Measurements from ENCODE around the gene DNAH7.

DNAH7 gene

DNA sequence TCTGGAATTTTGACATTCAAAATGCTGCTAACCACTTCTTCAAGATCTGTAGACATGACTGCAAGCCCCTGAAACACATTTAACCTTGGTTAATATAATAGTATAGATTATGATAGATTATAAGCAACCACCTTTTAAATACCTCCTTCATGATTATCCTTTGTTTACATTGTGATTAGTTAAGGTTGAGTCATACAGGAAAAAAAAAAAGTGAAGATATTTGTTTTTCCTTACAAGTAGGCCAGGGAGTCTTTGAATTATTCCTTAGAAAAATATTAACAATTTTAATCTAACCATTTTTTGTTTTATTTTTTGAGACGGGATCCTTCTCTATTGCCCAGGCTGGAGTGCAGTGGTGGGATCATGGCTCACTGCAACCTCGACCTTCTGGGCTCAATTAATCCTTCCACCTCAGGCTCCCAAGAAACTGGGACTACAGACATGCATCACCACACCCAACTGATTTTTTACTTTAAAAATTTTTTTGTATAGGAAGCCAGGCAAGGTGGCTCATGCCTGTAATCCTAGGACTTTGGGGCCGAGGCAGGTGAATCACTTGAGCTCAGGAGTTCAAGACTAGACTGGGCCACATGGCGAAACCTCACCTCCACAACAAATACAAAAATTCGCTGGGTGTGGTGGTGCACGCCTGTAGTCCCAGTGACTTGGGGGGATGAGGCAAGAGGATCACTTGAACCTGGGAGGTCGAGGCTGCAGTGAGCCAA is 312.3 kb downstream of the DNAH7 start:
- peaks cover 0 to 9% (median 5%) of the 10 kb centered on the region in 5 donors for H3K9me3 ChIP-seq (ENCODE audit: control insufficient read depth in 5 of 5, low read length in 5 of 5)
- H3K36me3 ChIP-seq (ENCODE audit: control insufficient read depth in 5 of 5, insufficient read depth in 5 of 5, low read length in 5 of 5), result no peaks in the 10 kb centered on the region
- no peak overlapping the region for H3K4me3 ChIP-seq (ENCODE audit: low read depth in 1 of 5, low read length in 5 of 5)
- no peaks in the 10 kb centered on the region for H3K4me1 ChIP-seq (ENCODE audit: control insufficient read depth in 5 of 5, insufficient read depth in 5 of 5, low read length in 5 of 5)
- no peak overlapping the region for H3K27ac ChIP-seq (ENCODE audit: low read depth, low read length)
- no peaks in the 10 kb centered on the region for H3K27me3 ChIP-seq (ENCODE audit: control insufficient read depth in 5 of 5, insufficient read depth in 4 of 5, low read length in 5 of 5)
- H3K9ac ChIP-seq (ENCODE audit: low read length in 5 of 5), result no peak overlapping the region

DNA sequence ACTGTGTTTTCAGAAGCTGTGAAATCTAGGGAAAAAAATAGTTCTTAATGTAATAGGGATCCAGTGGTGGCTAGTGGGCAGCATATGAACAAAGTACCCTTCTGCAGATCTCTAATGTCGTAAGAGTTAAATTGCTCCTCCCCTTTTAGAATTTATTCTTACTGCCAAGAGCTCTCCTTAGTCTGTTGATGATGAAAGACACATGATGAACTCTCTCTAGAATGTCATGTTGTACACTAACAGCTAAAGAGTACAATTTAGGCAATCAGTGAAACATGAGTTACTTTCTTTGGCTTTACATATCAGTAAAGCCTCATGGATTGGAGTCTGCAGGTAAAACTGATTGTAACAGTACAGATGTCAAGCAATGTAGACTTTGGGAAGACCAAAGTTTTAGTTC is 327.4 kb downstream of the DNAH7 start:
- peaks cover 0 to 10% (median under 1%) of the 10 kb centered on the region in 5 donors for H3K36me3 ChIP-seq (ENCODE audit: control insufficient read depth in 5 of 5, insufficient read depth in 5 of 5, low read length in 5 of 5)
- no peak overlapping the region for H3K27ac ChIP-seq (ENCODE audit: low read depth, low read length)
- no peaks in the 10 kb centered on the region for H3K27me3 ChIP-seq (ENCODE audit: control insufficient read depth in 5 of 5, insufficient read depth in 4 of 5, low read length in 5 of 5)
- H3K4me3 ChIP-seq (ENCODE audit: low read depth in 1 of 5, low read length in 5 of 5), result no peak overlapping the region
- no peaks in the 10 kb centered on the region for H3K9me3 ChIP-seq (ENCODE audit: control insufficient read depth in 5 of 5, low read length in 5 of 5)
- H3K9ac ChIP-seq (ENCODE audit: low read length in 5 of 5), result no peak overlapping the region
- H3K4me1 ChIP-seq (ENCODE audit: control insufficient read depth in 5 of 5, insufficient read depth in 5 of 5, low read length in 5 of 5), result no peaks in the 10 kb centered on the region

GRCh38 chr2:195737511-195738325 is 330.9 kb downstream of the DNAH7 start:
- Histone ChIP-seq H3K36me3 (ENCODE audit: control insufficient read depth in 5 of 5, insufficient read depth in 5 of 5, low read length in 5 of 5) (peaks cover 2 to 19% (median 10%) of the 10 kb centered on the region in 5 donors), H3K27ac (ENCODE audit: low read depth, low read length) (no peak overlapping the region), H3K27me3 (ENCODE audit: control insufficient read depth in 5 of 5, insufficient read depth in 4 of 5, low read length in 5 of 5) (no peaks in the 10 kb centered on the region), H3K4me3 (ENCODE audit: low read depth in 1 of 5, low read length in 5 of 5) (no peak overlapping the region), H3K4me1 (ENCODE audit: control insufficient read depth in 5 of 5, insufficient read depth in 5 of 5, low read length in 5 of 5) (no peaks in the 10 kb centered on the region), H3K9me3 (ENCODE audit: control insufficient read depth in 5 of 5, low read length in 5 of 5) (no peaks in the 10 kb centered on the region), H3K9ac (ENCODE audit: low read length in 5 of 5) (no peak overlapping the region)

DNA sequence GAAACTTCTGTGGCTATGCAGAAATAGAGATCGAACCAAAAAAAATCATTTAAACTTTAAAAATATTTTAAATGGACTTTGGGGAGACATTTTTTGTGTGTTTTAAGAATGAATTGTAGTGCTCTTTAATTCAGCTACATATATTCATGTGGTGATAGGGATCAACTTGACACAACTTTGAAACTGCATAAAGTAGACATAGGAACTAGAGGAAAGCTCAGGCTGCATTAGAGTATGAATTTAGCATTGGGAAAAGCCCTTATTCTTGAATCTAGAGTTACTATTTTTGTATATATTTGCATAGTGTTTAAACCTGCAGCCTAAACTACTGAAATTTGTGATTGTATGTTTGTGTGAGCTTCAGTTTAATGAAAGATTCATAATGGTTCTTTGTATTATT is 333.3 kb downstream of the DNAH7 start:
- Histone ChIP-seq H3K4me3 (ENCODE audit: low read depth in 1 of 5, low read length in 5 of 5) (no peak overlapping the region), H3K36me3 (ENCODE audit: control insufficient read depth in 5 of 5, insufficient read depth in 5 of 5, low read length in 5 of 5) (peaks cover 11 to 32% (median 19%) of the 10 kb centered on the region in 5 donors), H3K27me3 (ENCODE audit: control insufficient read depth in 5 of 5, insufficient read depth in 4 of 5, low read length in 5 of 5) (no peaks in the 10 kb centered on the region), H3K27ac (ENCODE audit: low read depth, low read length) (no peak overlapping the region), H3K9ac (ENCODE audit: low read length in 5 of 5) (no peak overlapping the region), H3K9me3 (ENCODE audit: control insufficient read depth in 5 of 5, low read length in 5 of 5) (no peaks in the 10 kb centered on the region), H3K4me1 (ENCODE audit: control insufficient read depth in 5 of 5, insufficient read depth in 5 of 5, low read length in 5 of 5) (no peaks in the 10 kb centered on the region)

- H3K27me3 ChIP-seq (ENCODE audit: control insufficient read depth in 5 of 5, insufficient read depth in 4 of 5, low read length in 5 of 5), result no peaks in the 10 kb centered on the region
- H3K4me3 ChIP-seq (ENCODE audit: low read depth in 1 of 5, low read length in 5 of 5), result no peak overlapping the region
- no peaks in the 10 kb centered on the region for H3K9me3 ChIP-seq (ENCODE audit: control insufficient read depth in 5 of 5, low read length in 5 of 5)
- no peak overlapping the region for H3K9ac ChIP-seq (ENCODE audit: low read length in 5 of 5)
- no peak overlapping the region for H3K27ac ChIP-seq (ENCODE audit: low read depth, low read length)
- peaks cover 14 to 32% (median 22%) of the 10 kb centered on the region in 5 donors for H3K36me3 ChIP-seq (ENCODE audit: control insufficient read depth in 5 of 5, insufficient read depth in 5 of 5, low read length in 5 of 5)
- H3K4me1 ChIP-seq (ENCODE audit: control insufficient read depth in 5 of 5, insufficient read depth in 5 of 5, low read length in 5 of 5), result no peaks in the 10 kb centered on the region
These were observed 333.7 kb downstream of the DNAH7 start for GRCh38 chr2:195734931-195735330.

GRCh38 chr2:195734395-195734794 is 334.2 kb downstream of the DNAH7 start:
- Histone ChIP-seq H3K4me3 (ENCODE audit: low read depth in 1 of 5, low read length in 5 of 5) (no peak overlapping the region), H3K27me3 (ENCODE audit: control insufficient read depth in 5 of 5, insufficient read depth in 4 of 5, low read length in 5 of 5) (no peaks in the 10 kb centered on the region), H3K9ac (ENCODE audit: low read length in 5 of 5) (no peak overlapping the region), H3K9me3 (ENCODE audit: control insufficient read depth in 5 of 5, low read length in 5 of 5) (no peaks in the 10 kb centered on the region), H3K27ac (ENCODE audit: low read depth, low read length) (no peak overlapping the region), H3K36me3 (ENCODE audit: control insufficient read depth in 5 of 5, insufficient read depth in 5 of 5, low read length in 5 of 5) (peaks cover 17 to 34% (median 24%) of the 10 kb centered on the region in 5 donors), H3K4me1 (ENCODE audit: control insufficient read depth in 5 of 5, insufficient read depth in 5 of 5, low read length in 5 of 5) (no peaks in the 10 kb centered on the region)

- Histone ChIP-seq H3K27me3 (ENCODE audit: control insufficient read depth in 5 of 5, insufficient read depth in 4 of 5, low read length in 5 of 5) (no peaks in the 10 kb centered on the region), H3K36me3 (ENCODE audit: control insufficient read depth in 5 of 5, insufficient read depth in 5 of 5, low read length in 5 of 5) (peaks cover 19 to 35% (median 27%) of the 10 kb centered on the region in 5 donors), H3K4me1 (ENCODE audit: control insufficient read depth in 5 of 5, insufficient read depth in 5 of 5, low read length in 5 of 5) (no peaks in the 10 kb centered on the region), H3K27ac (ENCODE audit: low read depth, low read length) (no peak overlapping the region), H3K9me3 (ENCODE audit: control insufficient read depth in 5 of 5, low read length in 5 of 5) (no peaks in the 10 kb centered on the region), H3K9ac (ENCODE audit: low read length in 5 of 5) (no peak overlapping the region), H3K4me3 (ENCODE audit: low read depth in 1 of 5, low read length in 5 of 5) (no peak overlapping the region)
These were observed 334.8 kb downstream of the DNAH7 start for GRCh38 chr2:195733831-195734230.

- Histone ChIP-seq H3K27me3 (ENCODE audit: control insufficient read depth in 5 of 5, insufficient read depth in 4 of 5, low read length in 5 of 5) (no peaks in the 10 kb centered on the region), H3K27ac (ENCODE audit: low read depth, low read length) (no peak overlapping the region), H3K4me3 (ENCODE audit: low read depth in 1 of 5, low read length in 5 of 5) (no peak overlapping the region), H3K9ac (ENCODE audit: low read length in 5 of 5) (no peak overlapping the region), H3K4me1 (ENCODE audit: control insufficient read depth in 5 of 5, insufficient read depth in 5 of 5, low read length in 5 of 5) (no peaks in the 10 kb centered on the region), H3K9me3 (ENCODE audit: control insufficient read depth in 5 of 5, low read length in 5 of 5) (no peaks in the 10 kb centered on the region), H3K36me3 (ENCODE audit: control insufficient read depth in 5 of 5, insufficient read depth in 5 of 5, low read length in 5 of 5) (peaks cover 21 to 40% (median 30%) of the 10 kb centered on the region in 5 donors)
These were observed 336.1 kb downstream of the DNAH7 start for GRCh38 chr2:195732574-195732973.

- no peak overlapping the region for H3K9ac ChIP-seq (ENCODE audit: low read length in 5 of 5)
- H3K27ac ChIP-seq (ENCODE audit: low read depth, low read length), result no peak overlapping the region
- no peak overlapping the region for H3K4me3 ChIP-seq (ENCODE audit: low read depth in 1 of 5, low read length in 5 of 5)
- H3K27me3 ChIP-seq (ENCODE audit: control insufficient read depth in 5 of 5, insufficient read depth in 4 of 5, low read length in 5 of 5), result no peaks in the 10 kb centered on the region
- H3K9me3 ChIP-seq (ENCODE audit: control insufficient read depth in 5 of 5, low read length in 5 of 5), result no peaks in the 10 kb centered on the region
- no peaks in the 10 kb centered on the region for H3K4me1 ChIP-seq (ENCODE audit: control insufficient read depth in 5 of 5, insufficient read depth in 5 of 5, low read length in 5 of 5)
- peaks cover 21 to 35% (median 26%) of the 10 kb centered on the region in 5 donors for H3K36me3 ChIP-seq (ENCODE audit: control insufficient read depth in 5 of 5, insufficient read depth in 5 of 5, low read length in 5 of 5)
These were observed 337.7 kb downstream of the DNAH7 start for GRCh38 chr2:195730912-195731311.

GRCh38 chr2:195727106-195727505 is 341.5 kb downstream of the DNAH7 start:
- no peak overlapping the region for H3K4me3 ChIP-seq (ENCODE audit: low read depth in 1 of 5, low read length in 5 of 5)
- peaks cover 23 to 35% (median 29%) of the 10 kb centered on the region in 5 donors for H3K36me3 ChIP-seq (ENCODE audit: control insufficient read depth in 5 of 5, insufficient read depth in 5 of 5, low read length in 5 of 5)
- H3K27ac ChIP-seq (ENCODE audit: low read depth, low read length), result no peak overlapping the region
- H3K4me1 ChIP-seq (ENCODE audit: control insufficient read depth in 5 of 5, insufficient read depth in 5 of 5, low read length in 5 of 5), result no peaks in the 10 kb centered on the region
- H3K27me3 ChIP-seq (ENCODE audit: control insufficient read depth in 5 of 5, insufficient read depth in 4 of 5, low read length in 5 of 5), result no peaks in the 10 kb centered on the region
- H3K9ac ChIP-seq (ENCODE audit: low read length in 5 of 5), result no peak overlapping the region
- H3K9me3 ChIP-seq (ENCODE audit: control insufficient read depth in 5 of 5, low read length in 5 of 5), result no peaks in the 10 kb centered on the region

All from subcutaneous abdominal adipose tissue (tissue), 5 donors.